MM.1S (cell line): Measurements from ENCODE around the gene UGT3A1.

Experiments
- DNase-seq: peaks from one replicate; pipeline ENCODE4 v3.0.0-alpha.2; 2015
- H2AFZ ChIP-seq: fragments of 300-600 bp; sonication (generic); 2 replicates; pipeline ENCODE4 v1.6.0; 2016; ENCODE audit warnings: antibody characterized with exemption, low read length
- H3F3A ChIP-seq: fragments of 300-600 bp; sonication (generic); 2 replicates; pipeline ENCODE4 v1.6.1; 2016; ENCODE audit warnings: mild to moderate bottlenecking, antibody characterized with exemption, low read length, moderate library complexity, mixed read lengths; ENCODE audit not compliant: insufficient read depth
- H3K27ac ChIP-seq: fragments of 300-600 bp; sonication (generic); 2 replicates; pipeline ENCODE4 v1.5.1; 2016; ENCODE audit warnings: mild to moderate bottlenecking, low read length
- H3K27me3 ChIP-seq: fragments of 300-600 bp; sonication (generic); replicated peaks from 2 replicates; pipeline ENCODE4 v1.6.0; 2016; ENCODE audit warnings: low read length; ENCODE audit not compliant: insufficient read depth
- H3K36me3 ChIP-seq: fragments of 300-600 bp; sonication (generic); replicated peaks from 2 replicates; pipeline ENCODE4 v1.6.1; 2016; ENCODE audit warnings: mild to moderate bottlenecking, low read length, mixed read lengths; ENCODE audit not compliant: insufficient read depth
- H3K4me1 ChIP-seq: fragments of 300-600 bp; sonication (generic); 2 replicates; pipeline ENCODE4 v1.6.1; 2016; ENCODE audit warnings: low read length, mixed read lengths
- H3K4me2 ChIP-seq: fragments of 300-600 bp; sonication (generic); 2 replicates; pipeline ENCODE4 v1.6.0; 2016; ENCODE audit warnings: low read depth, low read length
- H3K4me3 ChIP-seq: fragments of 300-600 bp; sonication (generic); 2 replicates; pipeline ENCODE4 v1.5.1; 2016; ENCODE audit warnings: low read length, mixed read lengths
- H3K79me2 ChIP-seq: fragments of 300-600 bp; sonication (generic); 2 replicates; pipeline ENCODE4 v1.6.1; 2016; ENCODE audit warnings: mixed run types, low read length, mixed read lengths
- H3K9ac ChIP-seq: fragments of 300-600 bp; sonication (generic); 2 replicates; pipeline ENCODE4 v1.6.1; 2016; ENCODE audit warnings: low read length, mixed read lengths
- H3K9me2 ChIP-seq: fragments of 300-600 bp; sonication (generic); replicated peaks from 2 replicates; pipeline ENCODE4 v1.6.1; 2016; ENCODE audit warnings: mild to moderate bottlenecking, low read length, mixed read lengths; ENCODE audit not compliant: insufficient read depth
- H3K9me3 ChIP-seq: fragments of 300-600 bp; sonication (generic); replicated peaks from 2 replicates; pipeline ENCODE4 v1.6.1; 2016; ENCODE audit warnings: mild to moderate bottlenecking, low read length, mixed read lengths; ENCODE audit not compliant: insufficient read depth
- H4K20me1 ChIP-seq: fragments of 300-600 bp; sonication (generic); 2 replicates; pipeline ENCODE4 v1.6.1; 2016; ENCODE audit warnings: mild to moderate bottlenecking, low read length, moderate library complexity, mixed read lengths; ENCODE audit not compliant: insufficient read depth
- EZH2 ChIP-seq: fragments of 300-600 bp; sonication (generic); optimal IDR thresholded peaks from 2 replicates; pipeline ENCODE3; 2017; ENCODE audit warnings: low read depth, mild to moderate bottlenecking, antibody characterized with exemption, low read length, mixed read lengths
- EZH2phosphoT487 ChIP-seq: fragments of 300-600 bp; sonication (generic); IDR thresholded peaks from 2 replicates; pipeline ENCODE4 v1.6.1; 2018; ENCODE audit warnings: antibody characterized with exemption, low read length
- TF ChIP-seq, protein P1 (sequence below): fragments of 300-600 bp; sonication (generic); IDR thresholded peaks from 2 replicates; pipeline ENCODE4 v1.5.1; 2016; ENCODE audit warnings: antibody characterized with exemption, low read length, mixed read lengths

UGT3A1 gene

DNA sequence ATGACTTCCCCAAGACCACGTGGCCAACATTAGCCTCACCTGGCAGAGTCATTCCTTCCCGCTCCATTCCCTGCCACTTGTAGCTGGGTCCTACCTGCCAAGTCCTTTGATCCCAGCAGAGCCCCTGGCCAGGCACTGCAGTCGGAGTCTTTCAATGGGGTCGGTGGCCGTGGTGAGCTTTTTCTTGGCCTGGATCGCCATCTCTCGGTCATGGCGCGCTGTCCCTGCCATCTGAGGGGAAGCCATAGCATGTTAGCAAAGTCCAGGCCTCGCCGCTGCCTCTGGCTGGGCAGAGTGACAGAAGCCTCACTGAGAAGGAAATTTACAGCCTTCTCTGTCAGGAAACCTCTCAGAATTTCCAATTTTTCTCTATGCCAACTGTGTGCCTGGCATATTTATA, 70.3 kb downstream of the UGT3A1 start:
- TF ChIP-seq, protein P1, sequence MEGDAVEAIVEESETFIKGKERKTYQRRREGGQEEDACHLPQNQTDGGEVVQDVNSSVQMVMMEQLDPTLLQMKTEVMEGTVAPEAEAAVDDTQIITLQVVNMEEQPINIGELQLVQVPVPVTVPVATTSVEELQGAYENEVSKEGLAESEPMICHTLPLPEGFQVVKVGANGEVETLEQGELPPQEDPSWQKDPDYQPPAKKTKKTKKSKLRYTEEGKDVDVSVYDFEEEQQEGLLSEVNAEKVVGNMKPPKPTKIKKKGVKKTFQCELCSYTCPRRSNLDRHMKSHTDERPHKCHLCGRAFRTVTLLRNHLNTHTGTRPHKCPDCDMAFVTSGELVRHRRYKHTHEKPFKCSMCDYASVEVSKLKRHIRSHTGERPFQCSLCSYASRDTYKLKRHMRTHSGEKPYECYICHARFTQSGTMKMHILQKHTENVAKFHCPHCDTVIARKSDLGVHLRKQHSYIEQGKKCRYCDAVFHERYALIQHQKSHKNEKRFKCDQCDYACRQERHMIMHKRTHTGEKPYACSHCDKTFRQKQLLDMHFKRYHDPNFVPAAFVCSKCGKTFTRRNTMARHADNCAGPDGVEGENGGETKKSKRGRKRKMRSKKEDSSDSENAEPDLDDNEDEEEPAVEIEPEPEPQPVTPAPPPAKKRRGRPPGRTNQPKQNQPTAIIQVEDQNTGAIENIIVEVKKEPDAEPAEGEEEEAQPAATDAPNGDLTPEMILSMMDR, result no peak
- no peaks in the 10 kb centered on the region for H3K27me3 ChIP-seq
- no peaks in the 10 kb centered on the region for H4K20me1 ChIP-seq
- no peak overlapping the region for H3K9ac ChIP-seq
- no peaks in the 10 kb centered on the region for H3F3A ChIP-seq
- no peak overlapping the region for H3K4me2 ChIP-seq
- no peaks in the 10 kb centered on the region for H3K9me3 ChIP-seq
- H3K79me2 ChIP-seq, result no peaks in the 10 kb centered on the region
- no peaks in the 10 kb centered on the region for H3K9me2 ChIP-seq
- no peak overlapping the region for H3K27ac ChIP-seq
- no peak overlapping the region for H3K4me3 ChIP-seq
- H2AFZ ChIP-seq, result no peak overlapping the region
- no peaks in the 10 kb centered on the region for H3K4me1 ChIP-seq
- no peaks in the 10 kb centered on the region for H3K36me3 ChIP-seq
- no peak for DNase-seq

DNA sequence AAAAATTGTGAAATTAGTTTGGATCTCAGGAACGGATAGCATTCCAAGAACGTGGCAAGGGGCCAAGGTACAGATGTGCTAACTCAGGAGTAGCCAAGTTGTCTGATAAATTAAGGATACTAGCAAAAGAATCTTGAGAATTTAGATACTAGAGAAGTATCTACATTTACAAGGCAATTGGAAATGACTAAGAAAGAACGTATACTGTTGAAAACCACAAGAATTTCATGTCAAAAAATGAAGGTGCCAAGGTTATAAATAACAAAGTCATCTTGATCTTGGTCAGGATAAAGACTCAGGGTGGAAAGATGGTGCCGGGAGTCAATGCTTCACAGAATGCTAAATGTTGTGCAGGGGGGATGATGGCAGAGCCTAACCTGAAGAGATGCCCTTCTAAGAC, 72.0 kb downstream of the UGT3A1 start:
- no peak for DNase-seq
- Histone ChIP-seq H3K9ac (no peak overlapping the region), H3K4me2 (no peak overlapping the region), H4K20me1 (no peaks in the 10 kb centered on the region), H3K27me3 (no peaks in the 10 kb centered on the region), H3K4me3 (no peak overlapping the region), H3K79me2 (no peaks in the 10 kb centered on the region), H3K9me3 (no peaks in the 10 kb centered on the region), H3K27ac (no peak overlapping the region), H3F3A (no peaks in the 10 kb centered on the region), H3K9me2 (no peaks in the 10 kb centered on the region), H3K36me3 (no peaks in the 10 kb centered on the region), H3K4me1 (no peaks in the 10 kb centered on the region), H2AFZ (no peak overlapping the region)
- TF ChIP-seq EZH2phosphoT487 (no peak), EZH2 (no peak)
- TF ChIP-seq, protein P1, result no peak

DNA sequence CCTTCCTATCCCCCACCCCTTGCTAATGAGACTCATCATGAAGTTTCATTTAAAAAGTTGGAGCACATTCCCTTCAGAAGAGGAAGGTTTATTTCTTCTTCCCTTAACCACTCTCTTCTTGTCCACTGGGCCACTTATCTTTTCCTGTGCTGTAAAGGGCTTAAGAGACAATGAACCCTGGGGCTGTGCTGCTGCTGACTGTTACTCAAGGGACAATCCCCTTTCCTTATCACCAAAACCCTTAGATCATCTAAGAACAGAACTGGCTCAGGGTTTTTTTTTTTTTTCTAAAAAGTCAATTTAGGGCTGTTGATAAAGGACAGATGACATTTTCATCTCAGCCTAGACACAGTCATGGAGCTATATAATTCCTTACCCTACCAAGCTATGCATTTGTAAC, 82.4 kb downstream of the UGT3A1 start:
- Histone ChIP-seq H3K9me2 (no peaks in the 10 kb centered on the region), H3K27me3 (no peaks in the 10 kb centered on the region), H3K27ac (no peak overlapping the region), H3K9ac (no peak overlapping the region), H3K79me2 (no peaks in the 10 kb centered on the region), H4K20me1 (no peaks in the 10 kb centered on the region), H3F3A (peaks cover 9% of the 10 kb centered on the region; the same call in 1 of the 2 replicates), H3K36me3 (no peaks in the 10 kb centered on the region), H3K9me3 (no peaks in the 10 kb centered on the region), H2AFZ (no peak overlapping the region), H3K4me1 (peaks cover 16% of the 10 kb centered on the region), H3K4me2 (no peak overlapping the region), H3K4me3 (no peak overlapping the region)
- TF ChIP-seq EZH2phosphoT487 (no peak), EZH2 (no peak)
- TF ChIP-seq, protein P1, result no peak
- DNase-seq, result no peak
